D721Med (cell line): Measurements from ENCODE around the gene URB2.

Experiments used
- DNase-seq: peaks from one replicate; pipeline ENCODE4 v3.0.0; 2011; ENCODE audit warnings: low spot score; ENCODE audit not compliant: insufficient read length
- FAIRE-seq: peaks from 2 replicates; lab custom pipeline; 2011; peaks lifted over from hg19 to GRCh38; lab: Jason Lieb, UNC
- CTCF ChIP-seq: IDR thresholded peaks from 2 replicates; pipeline ENCODE4 v1.5.1; 2012; ENCODE audit warnings: mild to moderate bottlenecking, control low read depth; ENCODE audit not compliant: insufficient read depth; ENCODE audit errors: missing control alignments

Gene URB2

DNA sequence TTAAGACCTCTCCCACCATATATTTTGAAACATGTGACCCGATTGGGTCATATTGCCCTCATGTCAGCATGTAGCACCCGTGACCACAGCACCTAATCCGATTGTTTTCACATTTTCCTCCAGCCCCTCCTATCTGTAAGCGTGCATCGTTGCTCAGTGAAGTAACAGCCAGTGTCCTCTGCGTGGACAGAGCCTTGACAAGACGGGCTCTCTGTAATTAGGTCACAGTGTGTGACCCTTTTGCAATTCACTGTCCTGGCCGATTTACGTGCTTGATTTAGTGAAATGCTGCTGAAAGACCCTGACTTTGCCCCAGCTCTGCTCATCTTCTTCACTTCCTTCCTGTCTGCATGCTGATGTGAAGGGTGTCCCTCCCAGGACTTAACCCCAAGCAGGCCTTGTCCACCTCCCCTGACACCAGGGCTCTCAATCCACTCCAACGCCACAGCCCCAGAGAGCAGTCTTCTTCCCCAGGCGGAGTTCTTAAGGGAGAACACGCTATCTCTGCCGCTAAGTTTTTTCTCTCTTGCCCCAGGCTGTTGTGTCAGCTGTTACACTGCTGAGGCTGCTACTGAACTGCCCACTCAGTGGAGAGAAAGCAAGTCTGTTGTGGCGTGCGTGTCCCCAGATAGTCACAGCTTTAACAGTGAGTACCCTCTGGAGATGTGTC is 19.4 kb downstream of the URB2 start:
- DNase-seq (no peak), FAIRE-seq (no peak)

GRCh38 chr1:229648406-229648805 is 22.4 kb downstream of the URB2 start:
- DNase-seq (no peak), FAIRE-seq (peak; percentile 58)
- no peak for TF ChIP-seq CTCF

More for the DNA sequence above, 19.4 kb downstream of the URB2 start:
- no peak for TF ChIP-seq CTCF

- TF ChIP-seq CTCF = no peak
- DNase-seq (no peak), FAIRE-seq (no peak)
Measured at GRCh38 chr1:229650045-229650444, 24.0 kb downstream of the URB2 start.

- FAIRE-seq = no peak
- no peak for DNase-seq
- TF ChIP-seq CTCF = no peak
Measured at GRCh38 chr1:229651546-229651945, 25.5 kb downstream of the URB2 start.

DNA sequence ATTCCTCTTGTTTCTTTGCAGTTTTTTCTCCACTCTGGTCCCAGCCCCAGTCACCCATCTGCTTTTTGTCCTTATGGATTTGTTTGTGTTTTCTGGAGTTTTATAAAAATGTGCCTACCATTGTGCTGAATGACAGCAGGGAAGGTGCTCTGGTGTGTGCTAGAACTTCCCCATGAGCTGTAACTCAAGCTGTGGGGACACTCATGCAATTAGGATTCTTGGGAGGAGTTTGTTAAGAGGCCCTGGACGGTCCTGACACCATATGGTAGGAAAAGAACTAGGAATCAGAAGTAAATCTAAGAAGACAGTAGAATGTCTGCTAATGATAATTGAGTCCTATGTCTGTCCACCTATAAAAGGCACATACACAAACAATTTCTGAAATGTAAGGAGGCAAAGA is 27.4 kb downstream of the URB2 start:
- no peak for TF ChIP-seq CTCF
- no peak for DNase-seq
- no peak for FAIRE-seq

- TF ChIP-seq CTCF = no peak
- FAIRE-seq = no peak
Measured at GRCh38 chr1:229655781-229656180, 29.7 kb downstream of the URB2 start.

GRCh38 chr1:229657993-229658755 is 32.1 kb downstream of the URB2 start:
- TF ChIP-seq CTCF = no peak
- DNase-seq = no peak
- no peak for FAIRE-seq

More at GRCh38 chr1:229655781-229656180, 29.7 kb downstream of the URB2 start:
- DNase-seq = no peak
